Stimulated activated naive CD8-positive, alpha-beta T cell treated with anti-CD3 and anti-CD28 coated beads, Interleukin-15, Interleukin-2, amounts not matched to agents 100 U/mL and 50 U/mL, for 24 hours (primary cell): ENCODE results near the gene SBK3.
"Not testable (repeated sequence)": the region's sequence is repeated elsewhere in the genome, so short reads cannot be mapped to it uniquely, and the experiment has no call there.

Experiments
- ATAC-seq: fragments of 150-1000 bp; cut with Tn5 transposase; one replicate; pipeline ENCODE4 v1.10.0; 2021
- DNase-seq: peaks from one replicate; pipeline ENCODE4 v3.0.0; 2021

Gene SBK3, protein sequence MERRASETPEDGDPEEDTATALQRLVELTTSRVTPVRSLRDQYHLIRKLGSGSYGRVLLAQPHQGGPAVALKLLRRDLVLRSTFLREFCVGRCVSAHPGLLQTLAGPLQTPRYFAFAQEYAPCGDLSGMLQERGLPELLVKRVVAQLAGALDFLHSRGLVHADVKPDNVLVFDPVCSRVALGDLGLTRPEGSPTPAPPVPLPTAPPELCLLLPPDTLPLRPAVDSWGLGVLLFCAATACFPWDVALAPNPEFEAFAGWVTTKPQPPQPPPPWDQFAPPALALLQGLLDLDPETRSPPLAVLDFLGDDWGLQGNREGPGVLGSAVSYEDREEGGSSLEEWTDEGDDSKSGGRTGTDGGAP

DNA sequence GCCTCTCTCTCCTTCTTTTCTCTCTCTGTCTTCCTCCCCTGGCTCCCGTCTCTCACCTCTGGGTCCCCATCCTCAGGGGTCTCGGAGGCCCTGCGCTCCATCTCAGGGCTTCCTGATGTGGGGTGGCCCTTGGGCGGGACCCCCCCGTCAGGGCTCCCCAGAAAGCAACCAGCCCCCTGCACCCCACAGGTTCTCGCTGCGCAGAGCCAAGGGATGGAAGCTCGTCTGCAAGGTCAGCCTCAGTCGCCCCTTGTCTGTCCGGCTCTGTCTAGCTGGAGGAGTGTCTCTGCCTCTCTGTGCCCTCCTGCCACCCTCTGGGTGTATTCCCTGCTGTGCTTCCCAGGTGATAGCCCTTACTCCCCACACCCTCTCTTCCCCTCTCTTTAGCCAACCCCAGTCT, at the start of gene SBK3:
Gene SBK3 (minus strand): TSS at position 101 of the 400 bp plus-strand sequence. CDS start 0 bp downstream, at position 101.
- ATAC-seq, result no peak

DNA sequence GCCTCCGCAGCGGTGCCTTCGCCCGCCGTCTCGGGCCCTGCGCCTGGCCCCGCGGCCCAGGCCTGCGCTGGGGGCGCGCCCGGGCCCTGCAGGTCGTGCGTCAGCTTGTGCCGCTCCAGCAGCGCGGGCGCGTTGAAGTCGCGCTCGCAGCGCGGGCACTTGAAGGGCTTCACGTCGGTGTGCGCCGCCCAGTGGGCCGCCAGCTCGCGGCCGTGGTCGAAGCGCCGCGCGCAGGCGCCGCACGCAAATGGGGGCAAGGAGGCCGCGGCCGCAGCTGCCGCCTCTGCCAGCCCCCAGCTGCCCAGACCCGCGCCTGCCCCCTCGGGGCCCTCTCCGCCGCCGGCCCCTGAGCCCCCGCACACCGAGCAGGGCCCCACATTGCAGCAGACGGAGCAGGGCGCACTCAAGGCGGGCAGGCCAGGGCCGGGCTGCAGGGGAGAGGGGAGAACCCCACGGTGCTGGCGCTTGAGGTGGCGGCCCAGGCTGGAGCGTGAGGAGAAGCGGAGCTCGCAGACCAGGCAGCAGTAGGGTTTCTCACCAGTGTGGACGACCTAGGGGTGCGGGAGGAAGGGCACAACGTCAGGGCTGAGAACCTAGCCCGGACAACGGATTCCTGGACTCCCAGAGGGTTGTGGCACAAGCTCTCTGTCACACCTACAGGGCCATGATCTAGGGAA, 47.9 kb upstream of the SBK3 start:
- ATAC-seq (no peak), DNase-seq (no peak)

More for the DNA sequence above, at the start of gene SBK3:
- DNase-seq, result no peak

DNA sequence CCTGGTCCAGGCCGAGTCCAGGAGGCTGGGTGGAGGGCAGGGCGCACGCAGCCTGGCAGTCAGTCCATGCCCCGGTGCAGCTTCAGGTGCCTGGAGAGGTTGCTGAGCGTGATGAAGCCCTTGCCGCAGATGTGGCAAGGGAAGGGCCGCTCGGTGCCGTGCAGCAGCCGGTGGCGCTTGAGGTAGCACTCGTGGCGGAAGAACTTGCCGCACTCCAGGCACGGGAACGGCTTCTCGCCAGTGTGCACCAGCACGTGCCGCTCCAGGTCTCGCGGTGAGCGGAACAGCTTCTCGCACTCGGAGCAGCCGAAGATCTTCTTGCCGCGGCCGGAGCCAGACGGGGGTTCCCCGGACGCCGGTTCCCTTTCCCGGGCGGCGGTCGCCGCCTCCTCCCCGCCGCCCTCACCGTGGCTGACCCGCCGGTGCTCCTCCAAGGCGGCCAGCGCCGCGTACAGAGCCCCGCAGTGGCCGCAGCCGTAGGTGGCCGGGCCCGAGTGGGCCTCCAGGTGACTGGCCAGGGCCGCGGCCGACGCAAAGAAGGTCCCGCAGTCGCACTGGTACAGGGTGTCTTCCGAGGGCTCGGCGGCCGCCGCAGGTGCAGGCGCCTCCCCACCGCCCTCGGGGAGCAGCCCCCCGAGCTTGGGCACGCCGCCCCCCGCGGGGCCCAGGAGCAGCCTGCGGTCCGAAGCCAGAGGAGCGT, 47.2 kb upstream of the SBK3 start:
- ATAC-seq (no peak), DNase-seq (no peak)

DNA sequence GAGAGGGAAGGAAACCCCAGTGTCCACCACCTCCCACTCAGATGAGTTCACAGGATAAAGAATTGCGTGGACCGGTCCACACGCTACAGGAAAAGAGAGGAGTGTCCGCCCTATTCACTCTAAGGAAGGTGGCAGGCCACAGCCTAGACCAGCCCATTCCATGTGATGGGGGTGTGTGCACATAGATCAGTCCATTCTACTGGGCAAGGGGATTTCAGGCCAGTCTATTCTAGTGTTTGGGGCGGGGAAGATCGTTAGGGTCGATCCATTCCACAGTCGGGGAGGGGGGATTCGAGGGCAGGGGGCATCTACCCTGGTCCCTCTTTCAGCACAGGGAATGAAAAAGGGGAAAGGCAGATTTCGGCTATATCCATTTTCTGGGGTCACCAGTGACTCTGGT, 46.2 kb upstream of the SBK3 start:
- DNase-seq (no peak), ATAC-seq (no peak)

DNA sequence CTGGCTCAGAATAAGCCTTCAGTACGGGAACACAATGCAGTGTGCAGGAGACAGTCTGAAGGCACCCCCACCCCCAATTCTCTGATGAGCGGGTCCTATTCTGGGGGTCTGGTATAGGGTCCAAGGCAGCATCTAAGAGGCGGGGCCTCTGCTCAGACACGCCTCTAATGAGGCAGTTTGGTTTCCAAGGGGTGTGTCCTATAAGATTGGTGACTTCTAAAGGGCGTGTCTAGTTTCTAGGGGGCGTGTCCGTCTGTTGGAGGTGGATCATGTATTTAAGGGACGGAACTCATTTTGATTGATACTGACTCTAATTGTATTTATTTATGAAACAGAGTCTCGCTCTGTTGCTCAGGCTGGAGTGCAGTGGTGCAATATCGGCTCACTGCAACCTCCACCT, 45.3 kb upstream of the SBK3 start:
- ATAC-seq (no peak), DNase-seq (no peak)

DNA sequence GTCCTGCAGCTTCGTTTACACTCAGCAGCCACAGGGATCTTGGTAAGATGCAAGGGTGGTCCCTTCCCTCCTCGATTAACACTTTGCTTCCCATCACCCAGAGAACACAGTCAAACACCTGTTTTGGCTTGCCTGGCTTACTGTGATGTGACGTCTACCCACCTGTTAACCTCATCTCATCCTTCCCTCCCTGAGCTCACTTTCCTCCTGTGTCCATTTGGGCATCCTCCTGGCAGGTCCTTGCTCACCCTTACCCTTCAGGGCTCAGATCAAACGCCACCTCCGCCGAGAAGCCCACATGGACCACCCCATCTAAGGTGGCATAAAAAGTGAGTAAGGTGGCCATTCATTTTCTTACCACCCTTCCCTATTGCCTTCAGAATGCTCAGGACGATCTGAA, 44.8 kb upstream of the SBK3 start:
- ATAC-seq (no peak), DNase-seq (no peak)

DNA sequence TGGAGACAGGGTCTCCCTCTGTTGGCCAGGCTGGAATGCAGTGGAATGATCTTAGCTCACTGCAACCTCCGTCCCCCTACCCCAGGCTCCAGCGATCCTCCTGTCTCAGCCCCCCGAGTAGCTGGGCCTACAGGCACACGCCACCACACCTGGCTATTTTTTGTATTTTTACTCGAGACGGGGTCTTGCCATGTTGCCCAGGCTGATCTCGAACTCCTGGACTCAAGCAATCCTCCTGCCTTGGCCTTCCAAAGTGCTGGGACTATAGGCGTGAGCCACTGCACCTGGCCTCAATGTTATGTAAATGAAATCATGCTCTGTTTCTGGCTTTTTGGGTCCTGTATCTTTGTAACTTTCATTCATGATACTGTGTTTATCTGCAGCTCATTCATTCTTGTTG, 43.4 kb upstream of the SBK3 start:
- ATAC-seq (no peak), DNase-seq (no peak)

DNA sequence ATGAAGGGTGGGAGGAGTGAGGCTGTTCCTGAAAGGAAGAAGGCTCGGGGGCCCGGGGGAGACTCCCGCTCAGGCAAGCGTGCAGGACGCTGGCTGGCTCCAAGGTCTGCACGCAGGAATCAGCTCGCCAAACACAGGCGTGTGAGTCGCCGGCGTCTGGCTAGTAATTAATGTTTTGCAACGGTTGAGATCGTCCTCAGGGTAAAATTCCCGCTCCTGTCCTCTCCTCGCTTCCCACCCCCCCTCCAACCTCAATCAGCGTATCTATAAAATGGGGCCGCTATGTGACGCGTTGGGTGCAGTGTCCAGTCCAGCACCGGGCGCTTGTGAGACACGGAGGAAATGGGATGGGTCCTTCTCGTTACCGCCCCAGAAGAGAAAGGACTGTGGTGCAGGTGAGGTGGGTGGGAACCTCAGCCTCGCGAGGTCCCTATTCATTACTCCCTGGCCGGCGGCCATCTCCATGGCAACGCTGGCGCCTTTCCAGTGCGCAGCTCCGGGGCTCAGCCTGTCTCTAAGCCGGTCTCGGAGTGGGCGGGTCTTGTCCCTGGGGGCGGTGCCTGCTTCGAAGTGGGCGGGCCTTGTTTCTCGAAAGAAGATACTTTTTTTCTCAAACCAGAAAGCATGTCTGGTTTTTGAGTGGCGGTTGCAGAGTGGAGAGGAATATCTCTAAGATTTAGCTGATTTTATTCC, 41.8 kb upstream of the SBK3 start:
- DNase-seq, result peak; percentile 95
- ATAC-seq, result peak; percentile 96

DNA sequence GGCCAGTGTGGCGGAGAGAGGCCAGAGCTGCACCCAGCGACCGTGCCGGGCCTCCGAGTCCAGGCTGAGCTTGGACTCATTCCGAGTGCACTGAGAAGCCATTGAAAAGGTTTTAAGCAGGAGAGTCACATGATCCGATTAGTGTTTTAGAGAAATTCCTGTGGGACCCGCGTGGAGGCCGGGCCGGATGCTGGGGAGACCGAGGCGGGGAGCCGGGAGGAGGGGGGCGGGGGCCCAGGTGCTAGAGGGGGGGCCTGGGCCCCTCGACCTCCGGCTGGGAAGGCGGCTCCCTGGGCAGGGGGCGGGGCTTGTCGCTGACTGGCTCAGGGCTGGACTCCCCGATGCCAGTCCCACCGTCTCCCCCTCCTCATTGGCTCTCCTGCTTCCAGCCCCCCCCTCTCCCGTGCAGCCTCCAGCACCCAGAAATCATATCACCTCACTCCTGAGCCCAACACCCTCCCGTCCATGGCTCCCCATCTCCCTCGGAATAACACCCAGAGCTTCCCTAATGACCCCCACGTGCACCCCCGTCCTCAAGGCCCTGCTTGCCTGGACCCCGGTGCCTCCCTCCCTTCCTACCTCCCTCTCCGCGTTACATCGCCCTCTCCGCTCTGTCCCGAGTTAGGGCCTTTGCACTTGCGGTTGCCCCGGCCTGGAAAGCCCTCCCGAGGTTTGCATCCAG, 40.5 kb upstream of the SBK3 start:
- ATAC-seq (peak; percentile 10), DNase-seq (peak; percentile 74)

DNA sequence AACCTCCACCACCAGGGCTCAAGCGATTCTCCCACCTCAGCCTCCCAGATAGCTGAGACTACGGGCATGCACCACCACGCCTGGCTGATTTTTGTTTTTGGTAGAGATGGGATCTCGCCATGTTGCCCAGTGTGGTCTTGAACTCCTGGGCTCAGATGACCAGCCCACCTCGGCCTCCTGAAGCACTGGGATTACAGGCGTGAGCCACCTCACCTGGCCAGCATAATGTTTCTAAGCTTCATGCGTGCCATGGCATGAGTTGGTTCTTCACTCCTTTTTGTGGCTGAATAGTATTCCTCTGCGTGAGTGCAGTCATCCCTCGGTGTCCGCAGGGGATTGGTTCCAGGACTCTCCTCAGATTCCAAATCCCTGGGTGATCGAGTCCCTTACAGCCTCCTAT, 39.5 kb upstream of the SBK3 start:
- DNase-seq (no peak), ATAC-seq (no peak)

DNA sequence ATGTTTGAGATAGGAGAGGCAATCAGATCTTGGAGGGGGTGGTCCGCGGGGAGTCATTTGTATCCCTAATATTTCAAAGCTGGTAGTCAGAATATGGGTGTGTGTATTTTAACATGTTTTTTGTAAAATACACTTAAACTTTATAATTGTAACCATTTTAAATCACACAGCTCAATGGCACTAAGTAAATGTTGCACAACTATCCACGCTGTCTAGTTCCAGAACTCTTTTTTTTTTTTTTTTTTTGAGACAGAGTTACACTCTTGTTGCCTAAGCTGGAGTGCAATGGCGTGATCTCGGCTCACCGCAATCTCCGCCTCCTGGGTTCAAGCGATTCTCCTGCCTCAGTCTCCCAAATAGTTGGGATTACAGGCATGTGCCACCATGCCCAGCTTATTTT, 38.6 kb upstream of the SBK3 start:
- ATAC-seq, DNase-seq: not testable (repeated sequence)

DNA sequence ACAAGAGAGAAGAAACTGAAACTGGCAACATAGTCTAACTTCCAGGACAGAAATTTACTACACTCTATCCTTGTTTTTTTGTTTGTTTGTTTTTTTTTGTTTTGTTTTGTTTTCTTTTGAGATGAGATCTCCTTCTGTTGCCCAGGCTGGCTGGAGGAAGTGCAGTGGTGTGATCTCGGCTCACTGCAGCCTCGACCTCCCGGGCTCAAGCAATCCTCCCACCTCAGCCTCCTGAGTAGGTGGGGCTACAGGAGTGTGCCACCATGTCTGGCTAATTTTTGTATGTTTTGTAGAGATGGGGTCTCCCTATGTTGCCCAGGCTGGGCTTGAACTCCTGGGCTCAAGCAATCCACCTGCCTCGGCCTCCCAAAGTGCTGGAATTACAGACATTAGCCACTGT, 36.9 kb upstream of the SBK3 start:
- ATAC-seq, result not testable (repeated sequence)

DNA sequence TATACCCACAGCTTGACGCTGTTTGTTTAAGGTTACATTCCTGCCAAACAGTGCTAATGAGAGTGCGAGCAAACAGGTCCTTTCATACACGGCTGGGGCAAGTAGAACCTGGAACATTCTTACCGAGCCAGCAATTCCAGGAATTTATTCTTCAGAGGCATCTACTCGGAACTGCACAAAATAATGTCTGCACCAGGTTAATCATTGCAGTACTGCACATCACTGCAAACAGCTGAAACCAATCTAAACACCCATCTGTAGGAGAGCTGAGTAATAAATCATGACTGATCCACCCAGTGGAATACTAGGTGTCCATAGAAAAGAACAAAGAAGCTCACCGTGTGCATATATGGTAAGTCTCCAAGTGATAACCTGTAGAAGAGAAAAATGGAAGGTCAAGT, 36.5 kb upstream of the SBK3 start:
- ATAC-seq, result no peak
- no peak for DNase-seq

More for the DNA sequence above, 36.9 kb upstream of the SBK3 start:
- DNase-seq, result not testable (repeated sequence)

DNA sequence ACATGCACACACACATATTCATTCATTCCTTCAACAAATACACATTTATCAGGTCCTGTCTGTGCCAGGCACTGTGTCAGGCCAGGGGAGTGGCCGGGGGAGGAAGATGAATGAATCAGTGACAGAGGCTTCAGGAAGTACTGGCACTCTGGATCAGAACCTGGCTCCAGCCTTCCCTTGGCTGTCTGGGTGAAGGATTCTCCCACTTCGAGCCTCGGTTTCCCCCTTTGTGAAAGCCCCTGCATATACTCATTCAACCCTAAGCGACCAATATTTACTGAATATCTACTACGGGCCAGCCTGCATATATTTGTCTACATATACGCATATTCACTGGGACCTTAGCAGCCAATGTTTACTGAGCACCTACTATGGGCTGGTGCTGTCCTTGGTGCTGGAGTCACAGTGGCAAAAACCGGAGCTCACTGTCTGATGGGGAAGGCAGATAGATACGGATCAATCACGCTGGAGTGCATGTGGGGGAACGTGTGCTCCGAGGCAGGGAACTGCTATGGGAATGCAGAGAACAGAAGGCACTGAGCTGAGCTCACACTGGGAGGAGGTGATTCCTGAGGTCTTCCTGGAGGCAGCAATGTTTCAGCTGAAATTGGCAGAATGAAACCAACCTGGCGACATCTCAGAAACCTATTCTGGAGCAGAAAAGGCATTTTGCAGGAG, 35.9 kb upstream of the SBK3 start:
- ATAC-seq (peak; percentile 13), DNase-seq (no peak)

DNA sequence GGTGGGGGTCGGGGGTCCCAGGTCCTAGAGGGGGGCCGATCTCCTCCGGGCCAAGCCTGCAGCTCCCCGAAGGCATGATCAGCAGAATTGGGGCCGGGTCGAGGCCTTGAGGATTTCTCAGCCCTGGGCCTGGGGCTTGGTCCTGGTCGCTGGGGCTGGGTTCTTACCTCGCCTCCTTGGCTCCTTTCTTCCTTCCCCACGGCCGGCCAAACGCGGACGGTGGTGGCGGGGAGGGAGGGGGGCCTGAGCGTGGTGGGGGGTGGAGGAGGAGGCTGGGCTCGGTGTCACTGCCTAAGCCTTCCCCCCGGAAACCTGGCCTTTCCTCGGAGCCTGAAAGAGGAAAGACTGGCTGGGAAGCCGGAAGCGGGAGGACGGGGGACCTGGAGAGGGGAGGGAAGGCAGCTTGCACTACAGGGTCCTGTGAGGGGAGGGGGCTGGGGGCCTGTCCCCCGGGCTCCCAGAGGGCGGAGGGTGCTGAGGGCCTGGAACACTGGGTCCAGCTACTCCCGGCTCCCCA, 35.3 kb upstream of the SBK3 start, which contains the start of gene ZNF579:
Gene ZNF579 (minus strand): TSS at position 221 of the 517 bp plus-strand sequence. CDS start 1,209 bp downstream, outside the sequence.
- ATAC-seq (peak; percentile 72), DNase-seq (peak; percentile 90)

DNA sequence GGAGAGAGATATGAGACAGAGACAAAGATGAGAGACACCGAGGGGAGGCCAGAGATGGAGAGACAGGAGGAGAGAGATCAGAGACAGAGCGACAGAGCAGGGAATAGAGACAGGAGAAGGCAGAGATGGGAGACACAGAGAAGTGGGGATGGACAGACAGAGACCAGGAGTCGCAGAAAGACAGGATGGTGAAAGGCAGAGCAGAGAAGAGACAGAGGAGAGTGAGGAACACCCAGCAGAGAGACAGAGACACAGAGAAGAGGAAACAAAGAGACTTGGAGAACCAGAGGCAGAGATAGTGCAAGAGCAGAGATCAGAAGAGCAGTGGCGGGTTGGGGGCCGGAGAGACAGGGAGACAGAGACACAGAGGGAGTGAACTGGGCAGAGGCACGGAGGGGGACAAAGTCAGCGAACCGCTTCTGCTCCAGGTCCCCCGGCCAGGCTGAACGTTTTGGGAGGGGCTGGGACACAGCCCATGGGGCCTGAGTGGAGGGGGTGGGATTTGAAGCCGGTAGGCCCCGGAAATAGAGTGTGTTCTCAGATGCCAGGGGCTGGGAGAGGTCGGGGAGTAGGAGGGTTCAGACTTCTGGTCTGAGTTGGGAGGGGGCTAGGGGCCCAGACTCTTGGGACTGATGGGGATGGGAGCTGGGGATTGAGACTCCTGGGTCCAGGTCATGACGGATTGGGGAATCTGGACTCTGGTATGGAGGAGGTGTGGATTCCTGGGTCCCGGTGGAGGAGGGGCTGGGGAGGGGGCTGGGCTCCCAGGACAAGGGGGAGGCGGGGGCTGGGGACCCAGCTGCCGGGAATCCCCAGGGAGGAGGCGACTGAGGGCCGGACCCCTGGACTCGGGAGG, 34.7 kb upstream of the SBK3 start:
- DNase-seq, result no peak
- no peak for ATAC-seq

DNA sequence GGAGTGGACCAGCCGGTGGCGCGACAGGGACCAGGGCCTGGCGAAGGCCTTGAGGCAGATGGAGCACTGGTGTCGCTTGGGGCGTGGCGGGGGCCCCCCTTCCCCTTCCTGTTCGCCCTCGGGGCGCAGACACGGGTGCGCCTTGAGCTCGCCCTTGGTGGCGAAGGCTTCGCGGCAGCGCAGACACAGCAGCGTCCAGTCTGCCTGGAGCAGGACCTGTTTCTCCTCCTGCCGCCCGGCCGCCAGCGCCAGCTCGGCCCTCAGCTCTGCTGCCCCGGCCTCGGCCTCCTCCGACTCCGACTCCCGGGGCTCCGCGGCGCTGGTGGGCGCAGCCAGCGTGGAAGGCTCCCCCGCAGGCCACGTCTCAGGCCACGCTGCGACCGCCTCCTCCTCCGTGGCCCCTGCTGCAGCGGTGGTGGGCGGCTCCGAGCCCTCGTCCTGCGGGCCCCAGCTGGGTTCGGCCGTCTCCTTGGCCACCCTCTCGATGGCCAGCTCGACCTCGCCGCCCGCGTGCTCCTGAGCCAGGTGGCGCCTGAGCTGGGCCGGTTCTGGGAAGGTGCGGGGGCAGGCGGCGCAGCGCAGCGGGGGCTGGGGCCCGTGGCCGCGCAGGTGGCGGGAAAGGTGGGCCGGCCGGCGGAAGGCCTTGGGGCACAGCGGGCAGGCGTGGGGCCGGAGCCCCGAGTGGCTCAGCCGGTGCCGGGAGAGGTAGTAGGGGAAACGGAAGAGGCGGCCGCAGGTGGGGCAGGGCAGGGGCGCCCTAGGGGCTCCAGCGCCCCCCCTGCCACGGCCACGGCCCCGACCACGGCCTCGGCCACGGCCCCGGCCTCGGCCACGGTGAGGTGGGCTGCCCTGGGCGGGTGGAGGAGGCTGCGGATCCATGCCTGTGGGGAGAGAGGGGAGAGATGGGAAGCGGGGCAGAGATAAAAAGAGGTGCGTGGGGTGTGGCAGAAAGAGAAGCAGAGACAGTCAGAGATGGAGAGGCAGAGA, 33.7 kb upstream of the SBK3 start:
- DNase-seq (no peak), ATAC-seq (no peak)

DNA sequence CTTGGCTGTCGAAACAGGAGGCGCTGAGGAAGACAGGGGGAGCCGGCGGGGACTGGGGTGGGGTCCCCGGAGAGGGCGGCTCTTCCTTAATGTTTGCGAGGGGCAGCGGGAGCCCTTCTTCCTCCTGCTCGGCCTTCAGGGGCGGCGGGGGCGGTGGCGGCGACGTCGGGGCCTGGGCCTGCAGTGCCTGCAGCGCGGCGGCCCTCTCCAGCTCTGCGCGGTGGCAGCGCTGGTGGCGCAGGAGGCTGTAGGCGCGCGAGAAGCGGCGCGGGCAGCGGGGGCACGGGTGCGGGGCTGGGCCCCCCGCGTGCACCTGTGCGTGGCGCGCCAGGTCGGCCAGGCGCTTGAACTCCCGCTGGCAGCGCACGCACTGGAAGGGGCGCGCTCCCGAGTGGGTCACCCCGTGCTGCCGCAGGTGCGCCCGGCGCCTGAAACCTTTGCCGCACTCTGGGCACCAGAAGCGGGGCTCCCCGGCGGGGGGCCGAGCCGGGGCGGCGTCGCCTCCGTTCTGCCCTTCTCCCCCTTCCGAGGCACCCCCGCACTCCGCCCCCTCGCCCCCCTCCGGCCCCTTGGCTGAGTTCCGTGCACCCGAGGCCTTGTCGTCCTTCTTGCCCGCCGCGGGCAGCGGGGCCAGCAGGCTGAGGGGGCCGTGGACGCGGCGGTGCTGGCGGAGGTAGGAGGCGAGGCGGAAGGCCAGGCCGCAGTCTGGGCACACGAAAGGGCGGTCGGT, 32.9 kb upstream of the SBK3 start:
- DNase-seq (no peak), ATAC-seq (no peak)
